ENCODE results near the gene ZC3H13.

ZC3H13 gene

DNA sequence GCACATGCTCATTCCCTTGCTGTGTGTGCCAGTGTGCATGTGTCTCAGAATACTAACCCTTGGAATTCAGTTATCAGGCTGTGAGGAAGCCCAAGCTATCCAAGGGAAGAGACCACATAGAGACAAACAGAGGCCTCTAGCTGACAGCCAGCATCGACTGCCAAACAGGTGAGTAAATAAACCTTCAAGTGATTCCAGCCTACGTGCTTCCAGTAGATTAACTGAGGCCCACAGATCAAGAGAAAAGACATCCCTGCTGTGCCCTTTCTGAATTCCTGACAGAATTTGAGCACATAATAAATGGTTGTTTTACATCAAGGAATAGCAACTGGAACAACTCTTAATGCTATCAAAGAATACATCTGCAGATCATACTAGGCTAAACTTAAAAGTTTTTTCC lies 17.5 kb downstream of the ZC3H13 start:
- H3K4me3 ChIP-seq (ENCODE audit: low read depth, low read length), result no peak overlapping the region
- TF ChIP-seq, protein P1, sequence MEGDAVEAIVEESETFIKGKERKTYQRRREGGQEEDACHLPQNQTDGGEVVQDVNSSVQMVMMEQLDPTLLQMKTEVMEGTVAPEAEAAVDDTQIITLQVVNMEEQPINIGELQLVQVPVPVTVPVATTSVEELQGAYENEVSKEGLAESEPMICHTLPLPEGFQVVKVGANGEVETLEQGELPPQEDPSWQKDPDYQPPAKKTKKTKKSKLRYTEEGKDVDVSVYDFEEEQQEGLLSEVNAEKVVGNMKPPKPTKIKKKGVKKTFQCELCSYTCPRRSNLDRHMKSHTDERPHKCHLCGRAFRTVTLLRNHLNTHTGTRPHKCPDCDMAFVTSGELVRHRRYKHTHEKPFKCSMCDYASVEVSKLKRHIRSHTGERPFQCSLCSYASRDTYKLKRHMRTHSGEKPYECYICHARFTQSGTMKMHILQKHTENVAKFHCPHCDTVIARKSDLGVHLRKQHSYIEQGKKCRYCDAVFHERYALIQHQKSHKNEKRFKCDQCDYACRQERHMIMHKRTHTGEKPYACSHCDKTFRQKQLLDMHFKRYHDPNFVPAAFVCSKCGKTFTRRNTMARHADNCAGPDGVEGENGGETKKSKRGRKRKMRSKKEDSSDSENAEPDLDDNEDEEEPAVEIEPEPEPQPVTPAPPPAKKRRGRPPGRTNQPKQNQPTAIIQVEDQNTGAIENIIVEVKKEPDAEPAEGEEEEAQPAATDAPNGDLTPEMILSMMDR (IDR thresholded peaks at IDR 0.05; ENCODE audit: insufficient read depth, low read depth, low read length, missing control alignments), result no peak
- DNase-seq (ENCODE audit: low read depth), result no peak

DNA sequence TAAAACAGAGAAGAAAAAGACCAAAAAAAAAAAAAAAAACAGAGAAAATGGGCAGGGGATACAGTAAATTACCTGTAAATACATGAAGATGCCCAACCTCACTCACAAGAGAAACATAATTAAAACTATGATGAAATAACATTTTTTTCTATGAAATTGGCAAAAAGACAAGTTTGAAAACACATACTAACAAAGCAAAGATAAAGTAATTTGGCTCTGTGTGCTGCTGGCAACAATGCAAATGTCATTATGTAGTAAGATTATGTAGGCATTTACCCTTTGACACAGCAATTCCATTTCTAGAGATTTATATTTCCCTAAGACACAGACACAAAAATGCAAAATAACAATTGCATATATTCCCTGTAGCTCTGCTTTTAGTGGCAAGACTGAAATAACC lies 20.2 kb downstream of the ZC3H13 start:
- H3K4me3 ChIP-seq (ENCODE audit: low read depth, low read length), result no peak overlapping the region
- TF ChIP-seq, protein P1 (IDR thresholded peaks at IDR 0.05; ENCODE audit: insufficient read depth, low read depth, low read length, missing control alignments), result no peak
- DNase-seq (ENCODE audit: low read depth), result no peak

DNA sequence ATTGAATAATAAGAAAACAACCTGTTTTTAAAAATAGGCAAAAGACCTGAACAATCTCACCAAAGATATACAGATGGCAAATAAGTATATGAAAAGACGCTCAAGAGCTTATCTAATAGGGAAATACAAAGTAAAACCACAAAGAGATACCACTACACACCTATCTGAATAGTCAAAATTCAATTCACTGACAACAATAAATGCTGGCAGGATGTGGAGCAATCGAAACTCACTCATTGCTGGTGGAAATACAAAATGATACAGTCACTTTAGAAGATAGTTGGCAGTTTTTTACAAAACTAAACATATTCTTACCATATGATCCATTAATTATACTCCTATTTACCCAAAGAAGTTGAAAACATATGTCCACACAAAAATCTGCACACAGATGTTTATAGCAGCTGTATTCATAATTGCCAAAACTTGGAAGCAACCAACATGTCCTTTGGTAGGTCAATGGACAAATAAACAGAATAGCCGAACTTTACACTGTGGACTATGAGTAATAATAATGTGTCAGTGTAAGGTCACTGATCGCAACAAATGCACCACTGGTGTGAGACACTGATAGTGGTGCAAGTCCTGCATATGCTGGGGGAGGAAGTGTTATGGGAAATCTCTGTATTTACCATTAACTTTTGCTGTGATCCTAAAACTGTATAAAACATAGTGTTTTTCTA lies 20.8 kb downstream of the ZC3H13 start:
- no peak for DNase-seq (ENCODE audit: low read depth)
- H3K4me3 ChIP-seq (ENCODE audit: low read depth, low read length), result no peak overlapping the region
- TF ChIP-seq, protein P1 (IDR thresholded peaks at IDR 0.05; ENCODE audit: insufficient read depth, low read depth, low read length, missing control alignments), result no peak

DNA sequence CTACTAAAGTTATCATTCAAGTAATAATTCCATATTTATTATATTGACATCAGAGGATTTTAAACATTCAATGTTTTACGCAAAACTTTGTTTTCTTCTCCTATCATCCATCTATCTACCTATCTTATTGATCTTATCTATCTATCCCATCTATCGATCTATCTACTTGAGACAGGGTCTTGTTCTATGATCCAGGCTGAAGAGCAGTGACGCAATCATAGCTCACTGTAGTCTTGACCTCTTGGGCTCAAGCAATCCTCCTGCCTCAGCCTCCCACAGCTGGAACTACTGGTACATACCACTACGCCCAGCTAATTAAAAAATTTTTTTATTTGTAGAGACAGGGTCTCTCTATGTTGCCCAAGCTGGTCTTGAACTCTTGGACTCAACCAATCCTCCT lies 27.4 kb downstream of the ZC3H13 start:
- no peak for DNase-seq (ENCODE audit: low read depth)
- TF ChIP-seq, protein P1 (IDR thresholded peaks at IDR 0.05; ENCODE audit: insufficient read depth, low read depth, low read length, missing control alignments), result no peak
- no peak overlapping the region for H3K4me3 ChIP-seq (ENCODE audit: low read depth, low read length)

DNA sequence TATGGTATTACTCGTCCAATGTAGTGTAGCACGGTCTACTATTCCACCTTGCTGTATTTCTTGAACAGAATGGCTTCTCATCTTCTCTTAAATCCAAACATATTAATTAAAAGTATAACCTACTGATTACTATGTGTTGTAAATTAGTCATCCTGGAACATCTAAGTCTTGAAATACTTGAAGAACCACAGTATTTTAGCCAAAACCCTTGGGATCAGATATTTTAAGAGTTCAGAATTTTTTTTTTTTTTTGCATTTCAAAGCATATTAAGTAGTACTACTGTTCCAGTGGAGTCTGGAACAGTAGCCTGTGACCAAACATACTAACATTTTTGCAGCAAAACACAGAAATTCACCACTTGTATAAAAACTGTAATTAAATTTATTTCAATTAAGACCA lies 30.1 kb downstream of the ZC3H13 start:
- no peak overlapping the region for H3K4me3 ChIP-seq (ENCODE audit: low read depth, low read length)
- no peak for DNase-seq (ENCODE audit: low read depth)
- TF ChIP-seq, protein P1 (IDR thresholded peaks at IDR 0.05; ENCODE audit: insufficient read depth, low read depth, low read length, missing control alignments), result no peak

DNA sequence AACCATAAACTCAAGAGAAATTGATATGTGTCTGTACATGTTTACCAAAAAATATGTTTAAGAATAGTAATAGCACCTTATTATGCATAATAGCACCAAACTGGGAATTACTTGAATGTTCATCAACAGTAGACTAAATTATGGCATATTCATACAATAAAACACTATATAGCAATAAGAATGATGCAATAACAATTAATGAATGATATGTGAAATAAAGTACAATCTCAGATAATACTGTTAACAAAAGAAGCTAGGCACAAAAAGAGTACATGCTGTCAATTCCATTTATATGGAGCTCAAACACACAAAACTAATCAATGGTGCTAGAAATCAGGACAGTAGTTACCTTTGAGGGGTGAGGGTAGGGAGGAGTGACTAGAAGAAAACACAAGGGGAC lies 36.3 kb downstream of the ZC3H13 start:
- DNase-seq (ENCODE audit: low read depth), result no peak
- H3K4me3 ChIP-seq (ENCODE audit: low read depth, low read length), result no peak overlapping the region
- TF ChIP-seq, protein P1 (IDR thresholded peaks at IDR 0.05; ENCODE audit: insufficient read depth, low read depth, low read length, missing control alignments), result no peak

DNA sequence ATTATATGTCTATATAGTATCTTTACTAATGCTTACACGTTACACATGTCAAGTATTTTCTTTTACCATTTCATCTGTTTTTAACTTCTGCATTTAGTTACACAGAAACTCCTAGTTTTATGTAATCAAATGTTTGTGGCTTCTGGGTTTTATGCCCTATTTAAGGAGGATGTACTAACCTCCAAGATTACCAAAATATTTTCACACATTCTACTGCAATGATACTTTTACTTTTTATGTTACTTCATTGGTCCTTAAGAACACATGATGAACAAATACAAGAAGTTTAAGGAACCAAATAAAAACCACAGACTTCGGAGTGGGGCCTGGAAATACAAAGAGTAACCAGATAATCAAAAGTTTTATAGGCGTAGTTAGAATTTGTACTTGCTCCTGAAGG lies 37.2 kb downstream of the ZC3H13 start:
- DNase-seq (ENCODE audit: low read depth), result no peak
- TF ChIP-seq, protein P1 (IDR thresholded peaks at IDR 0.05; ENCODE audit: insufficient read depth, low read depth, low read length, missing control alignments), result no peak
- H3K4me3 ChIP-seq (ENCODE audit: low read depth, low read length), result no peak overlapping the region
